GM21619 (cell line): ENCODE data around the gene RCL1.
"Not testable (repeated sequence)": the region's sequence is repeated elsewhere in the genome, so short reads cannot be mapped to it uniquely, and the experiment has no call there.

Experiments
- ATAC-seq: cut with Tn5 transposase; IDR thresholded peaks from one replicate; pipeline ENCODE4 v1.9.1; 2021; ENCODE audit not compliant: unreplicated experiment

RCL1 gene

GRCh38 chr9:4873066-4873465 lies 80.3 kb downstream of the RCL1 start:
- ATAC-seq, result no peak

GRCh38 chr9:4875559-4875958 lies 82.8 kb downstream of the RCL1 start:
- ATAC-seq, result no peak

- no peak for ATAC-seq
These were observed 86.4 kb downstream of the RCL1 start for GRCh38 chr9:4879115-4879558.

- ATAC-seq, result no peak
These were observed 90.7 kb downstream of the RCL1 start for GRCh38 chr9:4883326-4883873.

- ATAC-seq, result peak; percentile 99
These were observed 94.0 kb downstream of the RCL1 start for GRCh38 chr9:4886698-4887097.

GRCh38 chr9:4887556-4887955 lies 94.8 kb downstream of the RCL1 start:
- no peak for ATAC-seq

- no peak for ATAC-seq
These were observed 97.5 kb downstream of the RCL1 start for GRCh38 chr9:4890242-4890641.

- ATAC-seq, result no peak
These were observed 98.2 kb downstream of the RCL1 start for GRCh38 chr9:4890929-4891328.

GRCh38 chr9:4891674-4892073 lies 98.9 kb downstream of the RCL1 start:
- ATAC-seq, result no peak

GRCh38 chr9:4892501-4893194 lies 99.9 kb downstream of the RCL1 start:
- ATAC-seq, result no peak

GRCh38 chr9:4894076-4894475 lies 101.3 kb downstream of the RCL1 start:
- no peak for ATAC-seq

- not testable (repeated sequence) for ATAC-seq
These were observed 107.1 kb downstream of the RCL1 start for GRCh38 chr9:4899853-4900252.

GRCh38 chr9:4901401-4902134 lies 108.8 kb downstream of the RCL1 start:
- not testable (repeated sequence) for ATAC-seq

- ATAC-seq, result no peak
These were observed 109.4 kb downstream of the RCL1 start for GRCh38 chr9:4902135-4902475.

GRCh38 chr9:4904322-4905134 lies 111.8 kb downstream of the RCL1 start:
- ATAC-seq, result no peak

- no peak for ATAC-seq
These were observed 112.4 kb downstream of the RCL1 start for GRCh38 chr9:4905135-4905490.
